ENCODE measurements around the gene GJB4. TPM values are rescaled to one million over a fixed set of nuclear protein-coding genes. Genes with fewer than 3 reads are reported as not detected.

GJB4 gene
- not detected in 2 replicates for total RNA-seq

DNA sequence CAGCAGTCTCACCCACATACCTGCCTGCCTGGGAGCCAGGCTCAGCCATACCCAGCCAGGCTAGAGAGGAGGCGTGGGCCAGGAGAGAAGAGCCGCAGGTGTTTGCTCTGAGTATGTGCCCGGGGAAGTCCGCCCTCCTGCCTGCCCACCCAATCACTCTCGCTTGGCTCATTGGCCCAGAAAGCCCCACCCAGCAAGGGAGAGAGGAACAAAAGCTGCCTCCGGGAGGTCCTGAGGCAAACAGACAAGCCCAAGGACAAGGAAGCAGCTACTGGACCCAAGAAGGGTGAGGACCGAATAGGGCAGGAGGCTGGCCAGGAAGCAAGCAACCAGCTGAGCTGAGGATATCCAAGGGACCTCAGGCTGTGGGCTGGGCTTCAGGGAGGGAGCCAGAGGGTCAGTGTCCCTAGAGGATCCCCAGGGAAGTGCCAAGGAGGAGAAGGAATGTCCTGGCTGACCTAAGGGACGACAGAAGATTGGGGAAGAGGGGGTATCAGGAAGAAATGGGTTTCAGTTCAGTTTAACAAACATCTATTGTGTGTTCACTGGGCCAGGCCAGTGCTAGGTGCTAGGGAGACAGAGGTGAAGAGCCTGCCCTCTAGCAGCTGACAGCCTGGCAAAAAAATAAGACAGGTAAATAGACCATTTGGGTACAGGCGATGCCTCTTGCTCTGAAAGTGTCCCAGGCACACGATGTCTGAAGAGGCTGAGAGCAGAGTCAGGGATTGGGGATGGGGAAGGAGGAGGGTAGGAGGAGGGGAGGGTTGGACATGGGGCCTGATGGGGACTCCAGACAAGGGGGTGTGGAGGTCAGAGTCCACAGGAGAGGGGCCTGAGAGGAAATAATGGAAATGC lies at the start of gene GJB4:
TSS of gene GJB4 (plus strand) at position 238 of the 855 bp plus-strand sequence. CDS start 1,515 bp downstream, outside the sequence.

DNA sequence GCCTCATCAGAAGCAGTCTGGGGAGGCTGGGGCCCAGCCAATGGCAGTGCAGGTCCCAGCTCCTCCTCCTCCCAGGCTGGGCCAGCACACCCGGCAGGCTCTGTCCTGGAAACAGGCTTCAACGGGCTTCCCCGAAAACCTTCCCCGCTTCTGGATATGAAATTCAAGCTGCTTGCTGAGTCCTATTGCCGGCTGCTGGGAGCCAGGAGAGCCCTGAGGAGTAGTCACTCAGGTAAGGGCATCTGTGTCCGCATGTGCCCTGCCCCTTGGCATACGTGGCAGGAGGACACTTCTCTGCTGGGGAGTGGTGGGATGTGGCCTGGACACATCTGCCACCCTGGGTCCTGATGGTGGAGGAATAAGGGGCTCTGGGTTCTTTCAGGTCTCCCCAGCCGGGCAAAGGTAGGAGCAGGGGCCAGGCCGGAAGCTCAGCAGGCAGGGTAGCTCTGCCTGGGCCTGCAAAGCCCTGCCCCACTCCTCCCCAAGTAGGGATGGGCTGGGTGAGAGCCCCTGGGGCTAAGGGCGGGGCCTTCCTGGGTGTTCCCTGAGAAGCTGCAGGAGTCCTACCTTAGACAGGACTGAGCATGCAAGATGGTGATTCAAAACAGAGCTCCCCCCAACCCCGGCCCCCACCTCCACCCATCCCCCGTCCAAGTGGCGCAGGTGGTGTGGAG lies 4.4 kb upstream of the GJB4 start, which contains the start of gene GJB5:
TSS of gene GJB5 (plus strand) at position 84 of the 674 bp plus-strand sequence. CDS start 2,284 bp downstream, outside the sequence.

DNA sequence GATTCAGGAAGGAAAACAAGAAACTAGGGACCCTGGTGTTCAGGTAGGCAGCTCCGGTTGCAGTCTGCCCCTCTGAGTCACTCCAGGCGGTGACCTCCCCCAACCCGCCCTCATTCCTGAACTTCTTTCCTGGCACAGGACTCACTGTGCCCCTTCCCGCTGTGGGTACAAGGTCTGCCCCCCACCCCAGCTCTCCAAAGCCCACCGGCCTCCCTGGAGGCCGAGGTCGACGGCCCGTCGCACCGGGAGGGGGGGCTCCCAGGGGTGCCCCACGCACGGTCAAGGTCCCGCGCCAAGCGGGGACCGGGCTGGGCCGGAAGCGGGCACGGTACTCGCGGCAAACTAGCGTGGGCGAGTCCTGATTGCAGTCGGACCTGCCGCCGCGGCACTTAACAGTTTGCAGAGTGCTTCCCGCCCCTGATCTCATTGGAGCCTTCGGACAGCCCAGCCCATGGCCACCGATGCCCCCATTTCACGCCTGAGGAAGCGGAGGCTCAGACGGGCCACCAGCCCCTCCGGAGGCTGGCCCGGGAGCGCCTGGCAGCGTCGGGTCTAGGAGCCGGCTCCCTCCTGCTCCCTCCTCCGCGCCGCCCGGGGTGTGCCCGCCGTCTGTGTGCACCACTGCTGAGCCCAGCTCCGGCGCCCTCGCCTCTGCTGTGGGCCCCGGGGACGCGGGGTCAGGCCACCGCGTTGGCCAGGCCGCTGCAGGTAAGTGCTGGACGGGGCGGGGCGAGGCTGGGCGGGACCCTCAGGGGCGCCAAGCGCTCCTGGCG lies 21.7 kb downstream of the GJB4 start, which contains the start of gene GJB3:
TSS of gene GJB3 (plus strand) at position 144 of the 773 bp plus-strand sequence. CDS start 3,549 bp downstream, outside the sequence.

GRCh38 chr1:34792868-34793727 lies 33.6 kb downstream of the GJB4 start, which contains the start of gene GJA4:
Gene GJA4, plus strand, starts transcription at chr1:34792999. Its CDS starts 1,215 bp downstream, at chr1:34794214.

Other genes with a start within 250 kb of the GJB4 start
- gene GJB5, start 4.7 kb upstream of the GJB4 start, total RNA-seq: not detected in 2 replicates
- gene GJB3, start 21.5 kb downstream of the GJB4 start, total RNA-seq: not detected in 2 replicates
- 2.6 and 130 TPM in 2 replicates for gene GJA4, start 33.3 kb downstream of the GJB4 start, total RNA-seq
- 30.1 and 67.7 TPM in 2 replicates for gene SMIM12, start 100.0 kb downstream of the GJB4 start, total RNA-seq
- under 0.01 TPM in 2 replicates for gene DLGAP3, start 169.9 kb downstream of the GJB4 start, total RNA-seq
- gene TMEM35B, start 225.6 kb downstream of the GJB4 start, total RNA-seq: 19.4 and 22.2 TPM in 2 replicates

Measured in bladder microvascular endothelial cell (primary cell).